22Rv1 (cell line): Measurements from ENCODE around the gene NQO1.
A peak's percentile ranks its signal among the peaks of the same experiment; 100 is the strongest.

ENCODE experiments used
- H3K27ac ChIP-seq: fragments of 450-650 bp; 2 replicates; pipeline ENCODE4 v1.5.1; 2017
- CTCF ChIP-seq: fragments of 450-650 bp; IDR thresholded peaks from 2 replicates; pipeline ENCODE4 v1.5.1; 2017; ENCODE audit warnings: mild to moderate bottlenecking
- ZFX ChIP-seq: fragments of 450-650 bp; IDR thresholded peaks from 2 replicates; pipeline ENCODE4 v1.6.1; 2017; ENCODE audit warnings: antibody characterized with exemption, borderline replicate concordance

Gene NQO1

DNA sequence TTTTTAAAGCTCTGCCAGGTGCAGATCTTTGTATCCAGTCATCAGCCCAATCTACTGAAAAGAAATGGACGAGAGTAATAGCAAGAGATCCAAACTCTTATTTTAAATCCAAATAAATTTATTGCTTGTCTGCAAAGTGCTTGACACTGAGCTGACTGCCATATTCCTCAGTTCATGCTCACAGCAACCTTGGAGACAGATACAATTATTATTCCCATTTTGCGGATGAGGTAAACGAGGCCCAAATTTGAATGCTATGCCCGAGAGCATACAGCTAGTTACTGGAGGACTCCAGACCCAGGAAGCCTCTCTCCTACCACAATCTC, 27.7 kb upstream of the NQO1 start:
- peak overlapping the region; percentile 68 for H3K27ac ChIP-seq

DNA sequence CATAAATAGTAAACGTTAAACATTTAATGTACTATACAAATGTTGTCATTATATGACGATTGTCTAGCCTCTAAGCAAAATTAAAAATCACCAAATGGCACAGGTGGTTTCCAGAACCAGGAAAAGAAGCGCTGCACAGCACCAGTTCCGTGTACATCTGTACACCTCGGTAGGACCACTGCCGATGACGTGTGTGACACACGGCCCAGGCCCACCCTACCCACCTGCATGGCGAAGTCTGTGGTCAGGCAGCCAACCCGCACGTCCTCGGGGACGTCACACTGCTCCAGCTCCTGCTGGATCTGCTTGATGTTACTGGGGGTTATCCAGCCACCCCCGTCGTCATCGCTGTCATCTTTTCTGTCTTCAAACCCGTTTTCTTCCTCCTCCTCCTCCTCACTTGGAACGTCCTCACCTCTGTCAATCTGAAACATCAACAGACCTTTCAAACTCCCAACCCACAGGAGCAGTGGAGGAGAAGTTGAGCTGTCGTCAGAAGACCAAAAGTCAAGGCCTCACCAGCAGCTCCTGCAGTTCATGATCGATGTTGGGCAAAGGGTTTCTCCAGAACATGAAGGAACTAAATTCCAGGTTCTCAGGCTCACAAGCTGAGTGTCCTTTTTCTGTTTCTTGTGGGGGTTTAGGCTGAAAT, 22.5 kb upstream of the NQO1 start:
- TF ChIP-seq CTCF (no peak), ZFX (no peak)
- H3K27ac ChIP-seq = no peak overlapping the region

More for the DNA sequence above, 27.7 kb upstream of the NQO1 start:
- TF ChIP-seq ZFX (no peak), CTCF (no peak)

DNA sequence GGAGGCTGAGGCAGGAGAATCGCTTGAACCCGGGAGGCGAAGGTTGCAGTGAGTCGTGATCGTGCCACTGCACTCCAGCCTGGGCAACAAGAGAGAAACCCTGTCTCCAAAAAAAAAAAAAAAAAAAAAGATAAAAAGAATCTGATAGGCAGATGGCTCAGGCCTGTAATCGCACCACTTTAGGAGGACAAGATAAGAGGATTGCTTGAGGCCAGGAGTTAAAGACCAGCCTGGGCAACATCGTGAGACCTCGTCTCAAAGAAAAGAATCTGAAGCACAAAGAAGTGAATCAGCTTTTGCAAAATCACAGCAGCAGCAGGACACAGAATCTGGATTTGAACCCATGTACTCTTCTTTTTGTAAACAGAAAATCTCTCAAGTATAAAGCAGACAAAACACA, 20.8 kb upstream of the NQO1 start:
- no peak overlapping the region for H3K27ac ChIP-seq
- TF ChIP-seq CTCF (no peak), ZFX (no peak)

- TF ChIP-seq CTCF (no peak), ZFX (no peak)
- H3K27ac ChIP-seq = no peak overlapping the region
Observed at GRCh38 chr16:69745959-69746358, 19.6 kb upstream of the NQO1 start.

- no peak overlapping the region for H3K27ac ChIP-seq
Observed at GRCh38 chr16:69745232-69745612, 18.9 kb upstream of the NQO1 start.

DNA sequence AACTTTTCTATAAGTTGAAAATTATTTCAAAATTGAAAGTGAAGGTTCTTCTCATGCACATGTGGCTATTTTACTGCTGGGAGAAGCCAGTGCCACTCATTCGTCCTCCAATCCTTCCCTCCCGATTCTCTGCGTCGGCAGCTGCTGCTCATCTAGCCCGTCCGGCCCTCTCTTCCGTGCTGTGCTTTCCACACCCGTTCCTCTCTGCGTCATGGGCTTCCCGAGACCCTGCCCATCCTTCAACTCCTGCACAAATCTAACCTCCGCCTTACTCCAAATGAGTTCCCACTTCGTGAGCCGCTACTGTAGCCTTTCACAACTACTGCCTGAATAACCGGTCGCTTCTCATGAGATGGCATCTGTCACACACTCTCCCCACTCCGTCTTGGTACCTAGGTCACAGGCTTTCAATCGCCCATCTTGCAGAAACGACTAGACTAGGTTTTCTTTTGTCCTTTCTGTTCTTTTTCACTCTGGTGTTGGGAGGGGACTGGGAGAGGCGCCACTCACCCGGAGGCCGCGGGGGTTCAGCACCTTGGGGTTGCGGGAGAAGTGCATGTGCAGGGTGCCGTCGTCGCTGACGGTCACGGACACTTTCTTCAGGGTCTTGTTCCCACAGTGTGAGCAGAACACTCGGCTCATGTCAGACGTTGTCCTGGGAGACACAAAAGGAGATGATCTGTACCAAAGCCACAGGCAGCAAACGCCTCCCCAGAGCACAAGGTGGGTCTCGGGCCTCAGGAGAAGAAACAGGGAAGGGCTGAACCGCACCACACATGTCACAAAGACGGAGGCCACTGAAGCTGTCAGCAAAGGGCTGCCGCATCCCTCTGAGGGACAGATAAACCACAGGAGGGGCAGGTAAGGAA, 18.2 kb upstream of the NQO1 start:
- no peak overlapping the region for H3K27ac ChIP-seq
- TF ChIP-seq CTCF = no peak
- no peak for TF ChIP-seq ZFX

More at GRCh38 chr16:69745232-69745612, 18.9 kb upstream of the NQO1 start:
- TF ChIP-seq CTCF (no peak), ZFX (no peak)

- TF ChIP-seq ZFX = no peak
- TF ChIP-seq CTCF = no peak
- H3K27ac ChIP-seq = no peak overlapping the region
Observed at GRCh38 chr16:69741951-69742904, 15.9 kb upstream of the NQO1 start.
